ENCODE data around the gene THSD1.
"Not testable (repeated sequence)": the region's sequence is repeated elsewhere in the genome, so short reads cannot be mapped to it uniquely, and the experiment has no call there.

The THSD1 gene

DNA sequence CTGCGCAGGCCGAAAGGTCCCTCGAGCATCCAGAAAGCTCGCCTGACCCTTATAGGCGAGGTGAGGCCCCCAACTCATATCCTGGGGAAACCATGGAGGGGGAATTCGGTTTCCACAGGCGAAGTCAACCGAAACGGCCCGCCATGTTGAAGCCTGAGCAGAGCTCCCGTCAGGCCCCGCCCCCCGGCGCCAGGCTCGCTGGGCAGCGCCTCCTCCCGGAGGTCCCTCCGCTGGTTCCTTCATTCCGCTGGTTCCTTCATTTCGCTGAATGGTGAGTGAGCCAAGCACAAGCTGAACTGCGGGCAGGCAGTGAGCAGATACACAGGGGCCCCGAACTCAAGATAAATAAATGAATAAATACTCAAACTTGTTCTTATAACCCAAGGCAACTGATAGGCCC is 71.9 kb downstream of the THSD1 start:
- not testable (repeated sequence) for H3K27ac Mint-ChIP-seq; H3K36me3 Mint-ChIP-seq (ENCODE audit: insufficient read depth); H3K4me1 Mint-ChIP-seq (ENCODE audit: low read depth in 2 of 2); DNase-seq; H3K9me3 Mint-ChIP-seq; ATAC-seq (replicated peaks); H3K27me3 Mint-ChIP-seq; H3K4me3 Mint-ChIP-seq

DNA sequence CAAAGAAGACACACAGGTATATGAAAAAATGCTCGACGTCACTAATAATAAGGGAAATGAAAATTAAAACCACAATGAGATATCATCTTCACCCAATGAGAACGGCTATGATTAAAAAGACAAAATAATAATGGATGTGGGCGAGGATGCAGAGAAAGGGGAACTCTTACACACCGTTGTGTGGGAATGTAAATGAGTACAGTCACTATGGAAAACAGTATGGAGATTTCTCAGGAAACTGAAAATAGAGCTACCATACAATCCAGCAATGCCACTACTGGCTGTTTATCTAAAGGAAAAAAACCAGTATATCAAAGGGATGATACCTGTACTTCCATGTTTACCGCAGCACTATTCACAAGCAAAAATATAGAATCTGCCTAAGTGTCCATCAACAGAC is 74.1 kb downstream of the THSD1 start:
- not testable (repeated sequence) for H3K9me3 Mint-ChIP-seq; H3K4me1 Mint-ChIP-seq (ENCODE audit: low read depth in 2 of 2); H3K27me3 Mint-ChIP-seq; DNase-seq; H3K36me3 Mint-ChIP-seq (ENCODE audit: insufficient read depth); H3K4me3 Mint-ChIP-seq; ATAC-seq (replicated peaks); H3K27ac Mint-ChIP-seq
